HG03342 (cell line): ENCODE measurements around the gene DGKZ.

Experiments
- ATAC-seq: cut with Tn5 transposase; IDR thresholded peaks from one replicate; pipeline ENCODE4 v1.9.1; 2021; ENCODE audit warnings: mild to moderate bottlenecking, moderate library complexity; ENCODE audit not compliant: unreplicated experiment

Gene DGKZ

DNA sequence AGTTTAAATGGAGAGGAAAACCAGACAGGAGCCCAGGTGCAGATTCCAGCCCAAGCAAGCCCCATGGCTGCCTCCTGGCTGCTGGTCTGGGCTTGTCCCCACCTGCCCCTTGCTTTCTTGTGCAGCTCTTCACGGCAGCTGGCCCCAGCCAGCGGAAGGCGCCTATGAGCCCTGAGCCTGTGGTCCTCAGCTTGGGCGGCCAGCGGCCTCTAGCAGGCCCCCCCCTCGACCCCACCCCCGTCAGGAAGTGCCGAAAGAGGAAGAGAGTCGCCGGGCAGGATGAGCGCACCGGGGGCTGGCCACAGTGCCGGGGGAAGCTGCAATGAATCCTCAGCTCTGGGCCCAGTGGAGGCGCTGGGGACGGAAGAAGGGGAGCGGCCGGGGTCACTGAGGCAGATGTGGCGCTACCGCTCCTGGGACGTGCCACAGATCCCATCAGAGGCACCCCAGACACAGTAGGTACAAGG, 2.1 kb upstream of the DGKZ start:
- no peak for ATAC-seq

DNA sequence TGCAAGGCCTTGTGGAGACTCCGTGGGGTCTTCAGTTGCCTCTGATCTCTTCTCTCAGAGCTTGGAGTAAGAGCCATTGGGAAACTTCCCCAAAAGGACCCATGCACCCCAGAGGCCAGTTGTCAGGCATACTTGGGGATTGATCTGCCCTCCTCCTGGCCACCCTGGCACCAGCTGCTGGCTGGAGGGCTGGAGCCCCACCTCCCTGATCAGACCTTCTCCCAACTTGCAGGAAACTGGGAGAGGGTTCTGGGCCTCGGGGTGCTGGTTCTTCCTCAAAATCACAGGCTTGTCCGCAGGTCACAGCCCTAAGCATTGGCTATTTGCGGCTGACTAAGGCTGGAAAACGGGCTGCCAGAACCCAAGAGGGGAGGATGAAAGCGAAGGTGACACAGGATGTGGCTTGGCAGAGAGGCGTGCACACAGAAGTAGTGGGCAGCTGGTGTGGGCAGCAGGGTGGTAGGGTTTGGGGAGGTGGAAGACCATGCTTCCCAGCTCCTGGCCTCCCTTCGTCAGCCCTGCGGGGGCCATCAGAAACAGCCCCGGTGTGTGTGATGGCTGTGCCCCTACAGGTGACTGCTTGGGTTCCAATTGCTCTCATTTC, 1.3 kb upstream of the DGKZ start:
- ATAC-seq = no peak

DNA sequence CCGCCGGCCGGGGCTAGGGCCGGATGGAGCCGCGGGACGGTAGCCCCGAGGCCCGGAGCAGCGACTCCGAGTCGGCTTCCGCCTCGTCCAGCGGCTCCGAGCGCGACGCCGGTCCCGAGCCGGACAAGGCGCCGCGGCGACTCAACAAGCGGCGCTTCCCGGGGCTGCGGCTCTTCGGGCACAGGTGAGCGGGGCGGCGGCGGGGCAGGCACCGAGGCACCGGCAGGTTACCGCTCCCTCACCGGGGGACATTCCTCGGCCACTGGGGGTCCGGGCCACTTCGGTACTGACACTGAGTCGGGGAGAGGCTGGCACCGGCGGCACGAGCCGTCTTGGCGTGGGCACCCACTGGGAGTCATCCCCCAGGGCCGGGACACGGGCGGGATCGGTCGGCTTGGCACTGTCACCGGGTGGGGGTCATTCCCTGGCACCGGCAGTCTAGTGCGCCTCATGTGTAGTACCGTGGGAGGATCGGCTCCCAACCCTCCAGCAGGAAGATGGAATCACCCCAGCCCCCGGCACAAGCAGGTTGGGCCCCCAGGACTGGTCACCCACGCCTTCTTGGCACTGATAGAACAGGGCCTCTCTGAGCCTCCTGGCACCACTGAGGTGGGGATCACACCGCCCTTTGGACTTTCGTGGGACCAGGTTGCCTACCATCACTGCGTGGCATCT, 511 bp downstream of the DGKZ start:
- ATAC-seq = no peak

DNA sequence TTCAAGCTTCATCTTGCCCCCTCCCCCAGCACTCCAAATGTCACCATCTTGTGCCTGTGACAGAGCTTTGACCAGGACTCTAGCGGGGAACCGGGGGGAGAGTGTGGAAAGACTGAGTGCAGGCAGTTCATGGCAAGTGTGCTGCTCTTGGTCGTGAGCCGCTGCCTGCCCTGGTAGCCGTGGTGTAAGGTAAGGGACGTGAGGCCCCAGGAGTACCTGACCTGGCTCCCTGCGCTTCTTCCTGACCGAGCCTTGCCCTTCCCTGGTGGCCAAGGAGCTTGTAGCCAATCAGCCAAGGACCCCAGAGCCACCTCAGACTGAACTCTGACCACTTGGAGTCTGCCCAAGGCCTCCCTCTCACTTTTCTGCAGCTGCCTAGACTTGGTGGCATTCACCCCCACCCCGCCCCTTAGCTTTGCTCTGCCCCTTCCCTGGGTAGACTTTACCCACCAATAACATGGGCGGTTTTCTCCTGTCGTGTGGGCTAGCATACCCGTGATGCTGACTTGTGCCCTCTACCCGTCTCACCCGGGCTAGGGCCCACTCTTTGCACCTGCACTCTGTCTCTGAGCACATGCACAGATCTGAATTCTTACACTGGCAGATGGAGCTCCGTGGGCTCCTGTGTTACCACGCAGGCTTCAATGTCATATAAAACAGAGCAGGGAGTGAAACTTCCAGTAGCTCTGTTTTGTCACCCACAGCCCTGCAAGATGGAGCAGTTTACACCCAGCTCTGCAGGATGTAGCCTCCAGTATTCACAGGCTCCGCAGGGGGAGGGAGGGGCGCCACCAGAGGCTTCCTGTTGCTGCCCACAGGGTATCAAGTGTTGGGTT, 1.5 kb downstream of the DGKZ start:
- no peak for ATAC-seq

DNA sequence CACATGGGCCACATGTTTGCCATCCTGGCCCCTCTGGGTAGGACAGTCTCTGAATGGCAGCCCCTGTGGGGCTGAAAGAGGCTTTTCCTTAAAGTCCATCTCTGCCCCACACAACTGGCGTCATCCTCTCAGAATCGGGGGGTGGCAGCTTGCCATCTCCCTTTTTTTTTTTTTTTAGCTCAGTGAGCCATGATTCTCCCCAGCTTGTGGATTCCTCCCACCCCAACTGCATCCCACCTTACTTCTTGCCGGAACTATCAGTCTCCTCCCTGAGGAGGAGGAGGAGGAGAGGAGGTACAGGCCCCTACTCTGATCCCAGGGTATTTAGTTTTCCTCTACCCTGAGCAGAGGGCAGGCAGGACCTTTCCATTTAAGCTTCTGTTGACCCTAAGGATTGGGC, 3.4 kb downstream of the DGKZ start:
- no peak for ATAC-seq

DNA sequence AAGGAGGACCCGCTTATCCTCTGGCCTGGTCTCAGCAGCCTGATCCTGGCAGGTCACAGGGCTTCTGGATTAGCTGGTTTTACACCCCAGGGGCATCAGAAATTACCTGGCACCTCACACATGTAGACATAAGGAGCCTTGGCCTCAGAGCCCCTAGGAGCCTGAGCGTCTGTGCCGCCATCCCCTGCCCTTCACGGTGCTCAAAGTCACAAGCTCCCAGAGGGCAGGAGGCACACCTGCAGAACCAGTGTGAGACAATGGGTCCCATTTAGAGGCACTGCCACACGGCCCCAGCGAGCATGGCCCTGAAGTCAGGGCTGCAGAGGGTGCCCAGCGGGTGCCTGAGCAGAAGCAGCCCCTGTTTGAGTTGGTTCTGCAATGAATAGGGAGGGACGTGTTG, 3.9 kb downstream of the DGKZ start:
- ATAC-seq = no peak

DNA sequence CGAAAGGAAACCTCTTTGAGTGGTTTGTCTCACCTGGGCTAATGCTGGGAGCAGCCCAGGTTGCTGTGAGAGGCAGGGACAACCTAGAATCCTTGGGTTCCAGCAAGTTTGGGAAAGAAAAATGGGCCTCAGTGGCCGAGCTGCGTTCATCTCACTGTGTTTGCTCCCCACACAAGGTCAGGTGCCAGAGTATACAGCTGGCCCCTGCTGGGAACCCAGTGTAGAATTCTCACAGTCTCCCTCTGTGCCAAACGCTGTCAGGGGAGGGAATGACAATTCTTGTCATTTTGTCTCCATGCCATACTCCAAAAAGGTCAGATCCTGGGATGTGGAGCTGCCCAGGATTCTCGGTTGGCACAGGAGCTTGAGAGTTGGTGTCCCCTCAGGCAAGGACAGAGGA, 4.3 kb downstream of the DGKZ start:
- no peak for ATAC-seq

DNA sequence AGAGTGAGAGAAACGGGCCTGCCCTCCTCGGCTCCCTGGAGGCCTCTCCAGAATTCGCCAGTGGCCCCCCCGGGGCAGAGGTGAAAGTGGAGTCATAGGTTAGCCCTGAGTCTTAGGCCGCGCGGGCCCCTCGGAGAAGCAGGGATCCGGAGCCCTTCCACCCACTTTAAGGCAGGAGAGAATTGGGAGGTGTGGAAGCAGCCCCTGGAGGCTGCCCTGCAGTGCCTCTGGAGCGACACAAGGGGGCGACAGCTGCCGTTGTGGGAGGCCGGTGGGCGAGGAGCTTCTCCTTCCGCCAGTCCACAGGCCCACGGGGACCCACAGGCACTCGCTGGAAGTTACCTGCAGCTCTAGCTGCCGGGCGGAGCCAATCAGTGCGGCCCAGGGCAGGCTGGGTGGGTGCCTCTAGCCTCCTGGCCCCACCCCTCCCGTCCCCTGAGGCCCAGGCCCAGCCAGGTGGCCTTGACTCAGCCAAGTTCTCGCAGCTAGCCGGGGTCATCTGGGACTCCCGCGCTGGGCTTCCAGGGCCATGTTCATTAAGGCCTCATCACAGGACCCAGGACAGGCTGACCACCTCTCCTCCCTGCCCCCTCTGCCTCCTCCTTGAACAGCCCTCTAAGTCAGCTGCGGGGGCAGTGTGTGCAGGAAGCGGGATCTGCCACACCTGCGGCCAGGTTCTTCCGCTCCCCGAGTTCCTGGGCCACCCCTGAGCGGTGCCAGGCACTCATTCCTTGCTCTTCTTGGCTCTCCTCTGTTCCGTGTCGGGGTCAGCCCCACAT, 5.0 kb downstream of the DGKZ start:
- no peak for ATAC-seq

DNA sequence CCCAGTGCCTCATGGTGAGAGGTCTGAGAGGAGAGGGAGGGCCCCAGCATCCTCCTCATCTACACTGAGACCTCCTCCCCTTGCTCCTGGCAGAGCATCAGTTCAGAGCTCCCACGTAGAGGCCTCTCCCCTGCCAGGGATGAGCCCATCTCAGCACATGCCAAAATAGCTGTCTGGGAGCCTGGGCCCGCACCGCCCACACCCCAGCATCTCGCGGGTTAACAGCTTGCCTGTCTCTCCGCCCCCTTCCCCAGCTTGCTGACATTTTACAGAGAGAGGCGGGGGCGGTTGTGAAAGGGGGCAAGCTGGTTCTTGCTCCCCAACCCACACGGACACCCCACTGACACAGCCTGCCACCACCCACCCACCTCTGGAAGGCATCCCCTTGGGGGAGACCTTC, 6.4 kb downstream of the DGKZ start:
- no peak for ATAC-seq

DNA sequence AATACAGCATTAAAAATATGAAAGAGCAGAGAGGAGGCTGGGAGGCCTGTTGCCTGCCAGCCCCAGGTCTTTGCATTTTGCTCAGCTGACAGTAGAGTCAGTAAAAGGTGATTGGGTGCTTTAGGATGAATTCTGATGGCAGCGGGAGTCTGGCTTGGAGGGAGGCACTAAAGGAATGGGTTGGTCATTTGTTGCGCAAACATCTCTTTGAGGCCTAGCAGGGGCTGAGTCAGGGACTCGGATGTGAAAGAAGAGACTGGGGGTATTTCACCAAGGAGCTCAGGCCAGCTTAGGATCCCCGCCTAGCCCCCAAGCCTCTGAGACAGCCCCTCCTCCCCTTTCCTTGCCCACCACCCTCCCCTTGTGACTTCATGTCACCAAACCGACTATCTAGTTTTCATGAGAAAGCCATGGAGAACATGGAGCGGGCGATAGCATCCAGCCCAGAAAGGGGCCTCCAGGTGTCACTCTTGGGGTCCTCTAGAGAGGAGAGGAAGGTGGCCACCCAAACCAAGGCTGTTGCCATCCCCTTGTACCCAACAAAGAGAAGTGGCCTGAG, 9.7 kb downstream of the DGKZ start:
- ATAC-seq = no peak

DNA sequence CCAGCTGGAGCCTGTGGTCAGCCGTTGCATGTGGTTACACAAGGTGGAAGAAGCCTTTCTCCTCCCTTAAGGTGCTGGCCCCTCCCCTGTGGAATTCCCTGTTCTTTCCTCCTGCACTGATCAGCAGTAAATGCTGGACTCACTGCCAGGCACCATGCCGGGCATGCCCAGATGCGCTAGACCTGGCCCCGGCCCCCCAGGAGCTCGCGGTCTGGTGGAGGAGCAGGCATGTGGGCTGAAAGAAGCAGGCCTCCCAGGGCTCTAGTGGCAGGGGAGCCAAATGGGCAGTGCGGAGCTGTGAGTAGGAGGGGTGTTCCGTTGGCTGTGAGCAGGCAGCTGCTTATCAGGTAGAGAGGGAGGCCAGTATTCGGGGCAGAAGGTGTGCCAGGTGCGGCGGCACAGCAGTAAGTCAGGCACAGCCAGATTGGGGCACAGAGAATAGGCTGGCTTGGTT, 10.2 kb downstream of the DGKZ start:
- ATAC-seq = no peak

DNA sequence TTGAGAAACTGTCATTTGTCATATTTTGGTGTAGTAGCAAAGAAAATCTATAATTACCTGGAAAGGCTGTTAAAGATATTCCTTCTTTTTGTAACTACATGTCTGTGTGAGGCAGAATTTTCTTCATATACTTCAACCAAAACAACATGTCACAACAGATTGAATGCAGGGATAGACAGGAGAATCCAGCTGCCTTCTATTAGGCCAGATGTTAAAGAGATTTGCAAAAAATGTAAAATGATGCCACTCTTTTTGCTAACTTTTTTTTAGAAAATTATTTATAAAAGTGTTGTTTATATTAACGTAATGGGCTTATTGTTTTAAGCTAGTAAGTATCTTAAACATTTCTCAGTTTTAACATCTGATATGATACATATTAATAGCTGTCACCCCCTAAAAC, 12.7 kb downstream of the DGKZ start:
- ATAC-seq = no peak

DNA sequence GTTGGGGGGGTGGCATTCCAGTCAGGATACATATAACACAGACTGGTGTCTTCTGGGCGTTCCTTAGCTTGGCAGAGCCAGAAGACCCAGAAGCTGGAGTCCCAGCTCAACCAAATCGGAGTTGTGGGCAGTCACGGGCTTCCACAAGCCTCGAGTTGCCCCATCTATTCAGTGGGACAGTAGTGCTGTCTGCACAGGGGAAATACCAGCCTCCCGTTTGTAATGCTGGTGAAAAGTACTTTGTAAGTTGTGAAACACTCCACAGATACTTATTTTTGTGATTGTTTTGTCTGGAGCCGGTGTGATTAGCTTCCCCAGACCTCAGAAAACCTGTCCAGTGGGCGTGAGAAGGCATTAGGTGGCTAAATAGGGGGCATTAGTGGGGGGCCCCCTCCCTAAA, 13.6 kb downstream of the DGKZ start:
- ATAC-seq = no peak

DNA sequence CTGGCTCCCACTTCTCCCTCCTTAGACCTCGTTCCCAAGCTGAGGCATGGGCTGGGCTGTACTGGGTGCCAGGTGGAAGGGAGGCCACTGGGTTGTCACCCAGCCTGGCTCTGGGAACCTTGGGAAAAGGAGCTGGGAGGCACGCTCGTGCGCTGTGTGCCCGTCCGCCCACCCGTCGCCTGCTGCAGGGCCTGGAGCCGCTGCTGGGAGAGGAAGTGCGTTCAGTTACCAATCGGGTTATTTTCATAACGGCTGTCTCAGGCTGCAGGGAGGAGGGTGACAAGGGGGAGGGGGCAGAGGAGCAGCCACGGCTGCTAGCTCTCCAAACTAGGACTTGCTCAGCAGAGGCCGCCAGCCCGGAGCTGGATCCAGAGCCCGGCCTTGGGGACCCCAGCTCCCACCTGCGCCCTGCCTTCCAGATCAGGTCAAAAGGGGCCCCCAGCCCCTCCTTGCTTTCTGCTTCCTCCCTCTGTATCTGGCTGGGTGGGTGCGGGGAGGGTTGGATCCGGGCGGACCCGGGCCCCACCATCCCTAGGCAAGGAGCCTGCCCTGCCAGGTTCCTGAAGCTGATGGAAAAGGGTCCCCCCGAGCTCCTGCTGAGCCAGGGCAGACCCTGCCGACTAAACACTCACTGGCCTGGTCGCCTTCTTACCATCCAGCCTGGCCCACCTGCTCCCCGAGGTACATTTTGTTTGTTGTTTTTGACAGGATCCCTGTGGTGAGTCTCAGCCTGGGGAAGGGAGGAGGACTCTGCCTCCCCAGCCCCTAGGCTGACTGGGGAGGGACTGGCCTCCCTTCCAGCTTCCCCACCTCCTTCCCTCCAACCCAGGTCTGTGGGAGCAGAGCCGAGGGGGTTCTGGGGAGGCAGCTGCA, 14.3 kb downstream of the DGKZ start:
- peak; percentile 90 for ATAC-seq

DNA sequence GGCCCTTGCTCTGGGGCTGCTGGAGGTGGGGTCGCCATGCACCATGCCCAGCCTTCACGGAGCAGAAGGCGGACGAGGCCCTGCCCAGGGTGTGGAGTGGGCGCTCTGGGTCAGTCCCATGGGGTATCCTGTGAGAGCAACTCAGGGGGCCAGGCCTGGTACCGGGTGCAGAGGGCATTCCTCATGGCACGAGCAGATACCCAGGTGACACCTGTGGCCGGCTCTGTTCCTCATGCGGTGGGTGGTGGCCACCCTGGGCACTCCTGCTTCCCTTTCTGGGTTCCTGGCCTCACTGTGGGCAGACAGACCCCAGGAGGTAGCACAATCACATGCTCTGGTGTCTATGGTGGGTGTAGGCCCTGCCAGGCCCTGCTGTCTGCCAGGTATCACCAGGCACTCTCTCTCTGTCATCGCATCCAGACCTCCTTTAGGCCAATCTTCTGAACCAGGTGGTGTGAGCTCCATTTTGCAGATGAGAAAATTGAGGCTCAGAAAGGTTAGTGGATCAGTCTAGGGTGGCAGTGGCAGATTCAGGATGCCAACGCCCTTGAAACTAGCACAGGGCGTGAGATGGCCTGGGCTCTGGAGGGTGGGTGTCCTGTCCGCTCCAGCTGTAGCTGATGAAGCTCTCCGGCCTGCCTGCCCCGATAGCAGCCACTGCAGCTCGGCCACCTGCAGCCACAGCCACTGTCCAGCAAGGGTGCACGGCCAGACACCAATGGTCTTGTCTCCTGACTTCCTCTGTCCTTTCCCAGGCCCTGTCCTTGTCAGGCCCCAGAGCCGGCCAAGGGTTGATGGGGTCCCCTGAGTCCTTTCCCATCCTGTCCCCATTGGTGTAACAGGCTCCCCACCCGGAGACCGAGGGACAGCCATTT, 15.1 kb downstream of the DGKZ start:
- no peak for ATAC-seq

DNA sequence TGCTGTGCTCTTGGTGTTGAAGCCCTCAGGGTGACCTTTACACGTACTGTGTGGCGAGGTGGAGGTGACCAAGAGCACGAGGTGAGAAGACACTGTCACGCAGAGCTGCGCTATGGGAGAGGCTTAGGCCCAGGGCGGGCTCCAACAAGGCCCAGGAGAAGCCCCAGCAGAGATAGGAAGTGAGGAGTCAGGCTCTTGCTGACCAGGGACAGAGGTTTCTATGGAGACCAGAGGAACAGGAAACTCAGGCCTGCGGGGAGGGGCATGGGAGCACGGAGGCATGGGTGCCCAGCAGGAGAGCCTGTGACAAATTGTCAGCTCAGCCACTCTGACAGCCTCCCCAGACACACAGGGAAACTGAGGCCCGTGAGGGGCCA, 15.8 kb downstream of the DGKZ start:
- no peak for ATAC-seq

DNA sequence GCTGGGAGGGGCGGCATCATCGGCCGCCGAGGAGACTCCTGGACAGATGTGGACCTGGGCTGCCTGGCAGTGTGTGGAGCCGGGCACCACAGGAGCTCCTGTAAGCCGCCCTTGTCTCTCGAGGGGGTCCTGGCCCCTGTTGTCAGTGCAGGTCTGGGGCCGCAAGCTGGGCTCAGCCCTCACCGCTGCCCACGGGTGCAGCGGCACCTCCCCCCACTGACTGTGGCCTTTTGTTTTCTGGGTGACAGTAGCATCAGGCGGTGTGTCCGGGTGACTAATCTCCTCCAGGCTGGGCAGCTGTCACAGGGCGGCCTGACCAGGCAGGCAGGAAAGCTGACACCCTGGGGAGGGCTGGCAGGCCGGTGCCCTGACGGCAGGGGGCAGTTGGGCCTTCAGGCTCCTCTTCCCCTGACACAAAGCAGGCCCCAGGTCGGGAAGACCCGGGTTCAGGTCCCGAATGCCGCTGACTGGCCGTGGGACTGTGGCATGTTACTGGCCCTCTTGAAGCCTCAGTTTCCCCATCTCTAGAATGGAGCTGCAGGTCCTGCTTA, 16.3 kb downstream of the DGKZ start:
- no peak for ATAC-seq

DNA sequence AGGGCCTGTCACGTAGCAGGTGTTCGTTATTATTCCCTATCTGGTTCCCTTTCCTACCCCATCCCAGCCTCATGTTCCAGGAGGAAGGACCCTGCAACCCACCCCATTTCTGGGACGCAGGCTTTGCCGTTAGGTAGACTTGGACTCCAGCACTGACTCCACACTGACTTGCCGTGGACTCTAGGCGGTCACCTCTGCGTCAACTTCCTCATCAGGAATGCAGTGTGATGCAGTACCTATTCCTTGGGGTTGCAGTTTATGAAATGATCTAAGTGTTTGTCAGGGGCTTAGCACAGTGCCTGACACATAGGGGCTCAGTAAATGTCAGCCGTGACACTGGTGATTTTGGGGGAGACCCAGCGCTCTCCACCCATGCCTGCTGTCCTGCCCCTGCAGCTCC, 16.8 kb downstream of the DGKZ start:
- ATAC-seq = no peak

DNA sequence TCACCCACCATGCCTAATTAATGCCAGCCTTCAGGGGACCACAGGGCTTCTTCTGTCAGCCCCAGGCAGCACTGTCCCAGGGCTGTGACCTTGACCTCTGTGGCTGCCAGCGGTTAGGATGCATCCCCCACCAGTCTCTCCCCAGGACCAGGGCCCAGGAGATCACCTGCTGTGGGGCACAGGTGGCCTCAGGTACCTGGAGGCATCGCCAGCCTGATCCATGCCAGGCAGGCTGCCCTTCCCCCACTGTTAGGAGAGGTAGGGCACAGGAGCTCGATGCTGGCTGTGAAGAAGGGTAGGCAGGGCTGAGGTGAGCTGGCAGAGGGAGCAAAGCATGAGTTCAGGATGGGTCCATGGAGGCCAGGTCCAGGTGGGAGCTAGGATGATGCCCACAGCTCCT, 17.5 kb downstream of the DGKZ start:
- ATAC-seq = no peak
